Measurements from ENCODE around the gene HARS1.
"Not testable (repeated sequence)": the region's sequence is repeated elsewhere in the genome, so short reads cannot be mapped to it uniquely, and the experiment has no call there.

HARS1 gene

GRCh38 chr5:140633021-140633471 lies 58.1 kb downstream of the HARS1 start, which contains the start of gene CD14:
Gene CD14, minus strand, starts transcription at chr5:140633175. Its CDS starts 104 bp downstream, at chr5:140633071.
- DNase-seq (ENCODE audit: low read depth), result no peak

GRCh38 chr5:140632366-140633020 lies 58.7 kb downstream of the HARS1 start:
- no peak for DNase-seq (ENCODE audit: low read depth)

DNA sequence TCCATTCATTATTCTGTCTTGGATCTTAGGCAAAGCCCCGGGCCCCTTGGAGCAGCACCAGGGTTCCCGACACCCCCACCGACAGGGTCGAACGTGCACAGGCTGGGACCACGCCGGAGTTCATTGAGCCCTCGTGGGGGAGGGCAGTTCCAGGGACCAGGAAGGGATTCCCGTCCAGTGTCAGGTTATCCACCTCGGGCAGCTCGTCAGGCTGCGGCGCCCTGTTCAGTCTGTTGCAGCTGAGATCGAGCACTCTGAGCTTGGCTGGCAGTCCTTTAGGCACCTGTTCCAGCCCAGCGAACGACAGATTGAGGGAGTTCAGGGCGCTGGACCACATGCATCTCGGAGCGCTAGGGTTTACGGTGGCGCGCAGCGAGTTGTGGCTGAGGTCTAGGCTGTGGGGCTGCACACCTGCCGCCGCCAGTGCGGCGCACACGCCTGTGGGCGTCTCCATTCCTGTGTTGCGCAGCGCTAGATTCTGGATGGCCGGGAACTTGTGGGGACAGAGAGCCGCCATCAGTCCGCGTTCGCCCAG lies 59.3 kb downstream of the HARS1 start:
- no peak for DNase-seq (ENCODE audit: low read depth)

DNA sequence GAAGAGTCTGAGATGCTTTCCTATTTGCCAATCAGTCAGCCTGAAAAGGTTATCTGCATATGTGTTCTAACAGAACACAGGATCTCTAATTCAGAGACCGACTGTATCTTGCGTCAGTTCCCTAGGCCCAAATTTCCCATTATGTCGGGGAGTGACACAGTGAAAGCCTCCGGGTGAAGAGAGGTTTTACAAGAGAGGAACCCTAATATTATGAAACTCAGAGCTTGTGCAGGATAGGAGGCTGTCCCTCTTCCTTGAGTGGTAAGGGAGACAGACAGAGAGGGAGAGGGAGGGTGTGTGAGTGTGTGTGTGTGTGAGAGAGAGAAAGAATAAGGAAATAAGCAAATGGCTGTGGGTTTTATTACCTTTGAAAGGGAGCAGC lies 60.1 kb downstream of the HARS1 start:
- no peak for DNase-seq (ENCODE audit: low read depth)

DNA sequence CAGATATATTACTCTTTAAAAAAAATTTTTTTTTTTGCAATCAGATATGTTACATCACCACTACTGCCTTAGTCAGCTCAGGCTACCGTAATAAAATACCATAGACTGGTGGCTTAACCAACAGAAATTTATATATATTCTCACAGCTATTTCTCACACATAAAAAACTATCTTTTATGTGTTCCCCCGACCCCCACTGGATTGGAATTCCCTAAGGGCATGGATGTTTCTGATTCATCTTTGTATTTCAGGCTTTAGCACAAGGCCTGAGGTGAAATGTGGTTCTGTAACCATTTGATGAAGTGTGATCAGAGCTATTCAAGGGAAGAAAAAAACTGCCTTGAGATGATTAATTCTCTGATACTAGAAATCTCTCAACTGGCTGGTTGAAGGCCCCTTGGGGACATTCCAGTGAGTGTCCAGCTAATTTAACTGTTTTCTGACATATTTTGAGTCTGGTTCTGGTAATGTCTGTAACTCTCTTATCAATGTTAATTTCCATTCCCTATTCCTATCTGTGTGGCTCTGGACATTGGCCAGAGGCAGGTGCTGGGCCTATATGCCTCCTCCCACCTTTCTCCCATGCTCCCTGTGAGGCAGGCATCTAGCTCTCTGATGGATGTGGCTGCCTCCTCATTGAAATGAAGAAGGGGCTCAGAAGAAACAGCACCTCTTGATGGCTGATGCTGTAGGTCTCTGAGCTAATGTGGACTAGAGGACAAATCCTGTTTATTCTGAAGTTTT lies 60.7 kb downstream of the HARS1 start:
- DNase-seq (ENCODE audit: low read depth), result no peak

DNA sequence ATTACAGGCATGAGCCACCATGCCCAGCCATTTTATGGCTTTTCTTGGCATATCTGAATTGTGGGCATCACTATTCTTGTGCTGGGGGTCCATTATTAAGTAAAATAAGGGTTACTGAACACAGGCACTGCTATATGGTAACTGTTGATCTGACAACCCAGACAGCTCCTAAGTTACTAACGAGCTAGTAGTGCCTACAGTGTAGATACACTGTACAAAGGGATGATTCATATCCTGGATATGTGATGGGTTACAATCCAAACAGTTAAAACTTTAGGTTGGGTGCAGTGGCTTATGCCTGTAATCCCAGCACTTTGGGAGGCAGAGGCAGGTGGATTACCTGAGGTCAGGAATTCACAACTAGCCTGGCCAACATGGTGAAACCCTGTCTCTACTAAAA lies 62.5 kb downstream of the HARS1 start:
- no peak for DNase-seq (ENCODE audit: low read depth)

- no peak for DNase-seq (ENCODE audit: low read depth)
Measured at GRCh38 chr5:140627972-140628371, 63.2 kb downstream of the HARS1 start.

GRCh38 chr5:140624886-140625285 lies 66.3 kb downstream of the HARS1 start:
- DNase-seq (ENCODE audit: low read depth), result not testable (repeated sequence)
